NB4 (cell line): ENCODE measurements around the gene EPHA1.

Experiments
- POLR2A ChIP-seq: IDR thresholded peaks from 2 replicates; pipeline ENCODE4 v1.6.1; 2011; ENCODE audit warnings: mild to moderate bottlenecking; ENCODE audit not compliant: insufficient read length; ENCODE audit errors: extremely low read depth
- TF ChIP-seq, protein P1 (sequence below): IDR thresholded peaks from one replicate; pipeline ENCODE4 v1.5.1; 2012; ENCODE audit warnings: low read depth, low read length

DNA sequence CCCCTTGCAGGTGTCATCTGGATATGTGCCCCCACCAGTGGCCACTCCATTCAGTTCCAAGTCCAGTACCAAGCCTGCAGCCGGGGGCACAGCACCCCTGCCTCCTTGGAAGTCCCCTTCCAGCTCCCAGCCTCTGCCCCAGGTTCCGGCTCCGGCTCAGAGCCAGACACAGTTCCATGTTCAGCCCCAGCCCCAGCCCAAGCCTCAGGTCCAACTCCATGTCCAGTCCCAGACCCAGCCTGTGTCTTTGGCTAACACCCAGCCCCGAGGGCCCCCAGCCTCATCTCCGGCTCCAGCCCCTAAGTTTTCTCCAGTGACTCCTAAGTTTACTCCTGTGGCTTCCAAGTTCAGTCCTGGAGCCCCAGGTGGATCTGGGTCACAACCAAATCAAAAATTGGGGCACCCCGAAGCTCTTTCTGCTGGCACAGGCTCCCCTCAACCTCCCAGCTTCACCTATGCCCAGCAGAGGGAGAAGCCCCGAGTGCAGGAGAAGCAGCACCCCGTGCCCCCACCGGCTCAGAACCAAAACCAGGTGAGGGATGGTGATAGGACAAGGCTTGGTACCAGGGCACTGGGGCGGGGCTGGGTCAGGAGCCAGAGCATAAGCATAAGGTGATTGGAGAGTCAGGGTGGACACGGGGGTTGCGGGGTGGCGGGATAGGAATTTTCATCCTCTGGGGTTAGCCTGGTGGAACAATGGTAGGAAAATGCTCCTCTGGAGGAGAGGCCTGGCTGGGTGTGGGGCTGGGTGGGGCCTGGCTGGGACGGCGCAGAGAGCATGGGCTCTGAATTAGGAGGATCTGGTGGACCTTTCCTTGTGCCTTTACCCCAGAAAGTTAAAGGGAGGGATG is 25.6 kb downstream of the EPHA1 start:
- no peak for TF ChIP-seq POLR2A
- TF ChIP-seq, protein P1, sequence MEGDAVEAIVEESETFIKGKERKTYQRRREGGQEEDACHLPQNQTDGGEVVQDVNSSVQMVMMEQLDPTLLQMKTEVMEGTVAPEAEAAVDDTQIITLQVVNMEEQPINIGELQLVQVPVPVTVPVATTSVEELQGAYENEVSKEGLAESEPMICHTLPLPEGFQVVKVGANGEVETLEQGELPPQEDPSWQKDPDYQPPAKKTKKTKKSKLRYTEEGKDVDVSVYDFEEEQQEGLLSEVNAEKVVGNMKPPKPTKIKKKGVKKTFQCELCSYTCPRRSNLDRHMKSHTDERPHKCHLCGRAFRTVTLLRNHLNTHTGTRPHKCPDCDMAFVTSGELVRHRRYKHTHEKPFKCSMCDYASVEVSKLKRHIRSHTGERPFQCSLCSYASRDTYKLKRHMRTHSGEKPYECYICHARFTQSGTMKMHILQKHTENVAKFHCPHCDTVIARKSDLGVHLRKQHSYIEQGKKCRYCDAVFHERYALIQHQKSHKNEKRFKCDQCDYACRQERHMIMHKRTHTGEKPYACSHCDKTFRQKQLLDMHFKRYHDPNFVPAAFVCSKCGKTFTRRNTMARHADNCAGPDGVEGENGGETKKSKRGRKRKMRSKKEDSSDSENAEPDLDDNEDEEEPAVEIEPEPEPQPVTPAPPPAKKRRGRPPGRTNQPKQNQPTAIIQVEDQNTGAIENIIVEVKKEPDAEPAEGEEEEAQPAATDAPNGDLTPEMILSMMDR, result no peak
